ENCODE data around the gene ARHGAP45.

GRCh38 chr19:1088416-1089010 lies 21.5 kb downstream of the ARHGAP45 start:
- TF ChIP-seq CTCF (IDR thresholded peaks at IDR 0.05), result no peak
- TF ChIP-seq POLR2A (IDR thresholded peaks at IDR 0.05), result no peak

Data from right lobe of liver (tissue), 4 donors.